A673 (cell line): ENCODE results near the gene MLPH. TPM values are rescaled to one million over a fixed set of nuclear protein-coding genes. Genes with fewer than 3 reads are reported as not detected.

Source experiments
- BruUV-seq: library from RNA; stranded (reverse); fragments of 400-500 nt; replicated peaks from 2 replicates; lab custom pipeline; 2021; lab: Mats Ljungman, UMichigan
- CTCF ChIA-PET: fragments of 300-600 bp; sonication (Branson Sonifier 250); formaldehyde crosslinking; loops from one replicate; lab custom pipeline; 2022; ENCODE audit warnings: antibody characterized with exemption; lab: Charles Lee
- POLR2A ChIA-PET: fragments of 300-600 bp; sonication (Branson Sonifier 250); formaldehyde crosslinking; loops from one replicate; lab custom pipeline; 2022; ENCODE audit warnings: antibody characterized with exemption; ENCODE audit not compliant: low non-redundant PET; lab: Charles Lee
- DNase-seq: peaks from one replicate; pipeline ENCODE4 v3.0.0-alpha.2; 2015; ENCODE audit warnings: low spot score
- H3K27ac ChIP-seq: fragments of 200-600 bp; sonication (generic); 2 replicates; pipeline ENCODE4 v1.5.1; 2016; ENCODE audit warnings: mixed run types, low read depth, mild to moderate bottlenecking, mixed read lengths, antibody characterized with exemption, low read length; ENCODE audit not compliant: poor library complexity, severe bottlenecking
- H3K27me3 ChIP-seq: fragments of 200-600 bp; sonication (generic); replicated peaks from 2 replicates; pipeline ENCODE4 v1.6.1; 2017; ENCODE audit warnings: mixed run types, low read depth, mild to moderate bottlenecking, mixed read lengths, antibody characterized with exemption, low read length; ENCODE audit not compliant: insufficient read depth, poor library complexity
- H3K36me3 ChIP-seq: fragments of 200-600 bp; sonication (generic); 2 replicates; pipeline ENCODE4 v1.6.1; 2016; ENCODE audit warnings: mixed run types, mild to moderate bottlenecking, mixed read lengths, antibody characterized with exemption, low read length; ENCODE audit not compliant: insufficient read depth, poor library complexity, severe bottlenecking
- H3K4me1 ChIP-seq: fragments of 200-600 bp; sonication (generic); 2 replicates; pipeline ENCODE4 v1.6.1; 2017; ENCODE audit warnings: mixed run types, mild to moderate bottlenecking, mixed read lengths, antibody characterized with exemption, low read length; ENCODE audit not compliant: insufficient read depth, poor library complexity, severe bottlenecking
- H3K4me3 ChIP-seq: fragments of 200-600 bp; sonication (generic); 2 replicates; pipeline ENCODE4 v1.5.1; 2016; ENCODE audit warnings: low read depth, mixed run types, mild to moderate bottlenecking, mixed read lengths, low read length; ENCODE audit not compliant: poor library complexity, severe bottlenecking
- H3K9me3 ChIP-seq: fragments of 200-600 bp; sonication (generic); 2 replicates; pipeline ENCODE4 v1.6.1; 2016; ENCODE audit warnings: mixed run types, low read depth, mild to moderate bottlenecking, mixed read lengths, antibody characterized with exemption, low read length; ENCODE audit not compliant: poor library complexity, severe bottlenecking
- EZH2 ChIP-seq: fragments of 200-600 bp; sonication (generic); IDR thresholded peaks from 2 replicates; pipeline ENCODE4 v1.6.1; 2017; ENCODE audit warnings: borderline replicate concordance, low read depth, mild to moderate bottlenecking, mixed read lengths, antibody characterized with exemption, low read length; ENCODE audit not compliant: poor library complexity, severe bottlenecking
- intact Hi-C: fragments of 100-400 bp; cut with micrococcal nuclease; formaldehyde crosslinking; loops from one replicate; pipeline ENCODE4 v1.10.0; 2022; ENCODE audit not compliant: unreplicated experiment
- total RNA-seq: library from RNA; stranded (reverse); gene quantifications from 2 replicates; pipeline ENCODE4 v1.2.3, GENCODE V29; 2021
- TF ChIP-seq, protein P1 (sequence below): fragments of 300-800, 200-600 bp; sonication (generic); conservative IDR thresholded peaks from 2 replicates; pipeline ENCODE4 v1.5.1; 2017; ENCODE audit warnings: low read depth, mild to moderate bottlenecking, antibody characterized with exemption, low read length, moderate library complexity, mixed read lengths

The MLPH gene
- total RNA-seq, 1 experiment from 2014 or later: not detected

DNA sequence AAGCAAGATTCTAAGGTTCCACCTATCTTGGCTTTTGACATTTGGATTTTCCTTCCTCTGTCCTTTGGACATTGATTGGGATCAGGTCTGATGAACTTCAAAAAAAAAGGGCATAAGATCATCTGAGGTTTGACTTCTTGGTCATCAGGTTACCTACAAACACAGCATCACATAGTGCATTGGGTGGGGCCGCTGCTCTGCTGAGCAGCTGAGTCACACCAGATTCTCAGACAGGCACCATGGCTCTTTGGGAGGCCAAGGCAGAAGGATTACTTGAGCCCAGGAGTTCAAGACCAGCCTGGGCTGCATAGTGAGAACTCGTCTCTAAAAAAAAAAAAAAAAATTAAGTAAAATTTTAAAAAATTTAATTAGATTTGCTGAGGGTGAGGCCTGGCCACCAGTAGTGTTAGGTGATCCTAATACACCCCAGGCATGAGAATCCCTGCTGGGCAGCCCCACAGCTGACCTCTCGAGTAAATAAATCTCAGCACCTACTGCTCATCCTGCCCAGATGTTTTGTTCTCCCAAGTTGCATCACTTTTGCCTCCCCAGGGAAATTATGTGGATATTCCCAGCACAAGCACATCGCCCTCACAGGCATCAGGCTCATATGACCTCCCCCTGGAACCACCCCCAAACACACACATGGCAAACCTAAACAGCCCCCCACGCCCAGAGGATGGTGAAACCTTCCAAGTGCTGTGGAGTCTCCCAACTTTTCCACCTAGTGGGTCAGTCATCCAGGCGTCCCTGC is 5.3 kb downstream of the MLPH start:
- intact Hi-C loops: no loop called here
- Histone ChIP-seq H3K27ac (no peak overlapping the region), H3K4me1 (no peaks in the 10 kb centered on the region), H3K36me3 (no peaks in the 10 kb centered on the region), H3K9me3 (peaks cover 11% of the 10 kb centered on the region), H3K4me3 (no peak overlapping the region), H3K27me3 (peaks cover 33% of the 10 kb centered on the region)
- DNase-seq: no peak
- TF ChIP-seq, protein P1, sequence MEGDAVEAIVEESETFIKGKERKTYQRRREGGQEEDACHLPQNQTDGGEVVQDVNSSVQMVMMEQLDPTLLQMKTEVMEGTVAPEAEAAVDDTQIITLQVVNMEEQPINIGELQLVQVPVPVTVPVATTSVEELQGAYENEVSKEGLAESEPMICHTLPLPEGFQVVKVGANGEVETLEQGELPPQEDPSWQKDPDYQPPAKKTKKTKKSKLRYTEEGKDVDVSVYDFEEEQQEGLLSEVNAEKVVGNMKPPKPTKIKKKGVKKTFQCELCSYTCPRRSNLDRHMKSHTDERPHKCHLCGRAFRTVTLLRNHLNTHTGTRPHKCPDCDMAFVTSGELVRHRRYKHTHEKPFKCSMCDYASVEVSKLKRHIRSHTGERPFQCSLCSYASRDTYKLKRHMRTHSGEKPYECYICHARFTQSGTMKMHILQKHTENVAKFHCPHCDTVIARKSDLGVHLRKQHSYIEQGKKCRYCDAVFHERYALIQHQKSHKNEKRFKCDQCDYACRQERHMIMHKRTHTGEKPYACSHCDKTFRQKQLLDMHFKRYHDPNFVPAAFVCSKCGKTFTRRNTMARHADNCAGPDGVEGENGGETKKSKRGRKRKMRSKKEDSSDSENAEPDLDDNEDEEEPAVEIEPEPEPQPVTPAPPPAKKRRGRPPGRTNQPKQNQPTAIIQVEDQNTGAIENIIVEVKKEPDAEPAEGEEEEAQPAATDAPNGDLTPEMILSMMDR: no peak
- no peak for TF ChIP-seq EZH2
- POLR2A ChIA-PET: no interaction called here
- CTCF ChIA-PET: no interaction called here
- BruUV-seq: no TSS peak

DNA sequence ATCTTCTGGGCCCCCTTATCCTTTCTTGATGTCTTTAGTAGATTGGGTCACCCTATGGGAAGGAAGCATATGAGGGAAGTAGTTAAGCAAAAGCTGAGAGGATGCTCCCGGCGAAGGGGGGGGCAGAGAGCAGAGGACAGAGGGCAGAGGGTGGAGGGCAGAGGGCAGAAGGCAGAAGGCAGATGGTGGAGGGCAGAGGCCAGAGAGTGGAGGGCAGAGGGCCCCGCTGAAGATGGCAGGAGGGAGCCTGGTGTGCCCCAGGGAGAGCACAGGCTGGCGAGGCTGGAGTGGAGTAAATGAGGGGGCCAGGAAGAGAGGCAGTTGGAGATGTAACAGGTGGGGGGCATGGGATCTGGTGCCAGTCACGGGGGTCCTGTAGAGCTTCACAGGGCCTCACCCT is 7.0 kb downstream of the MLPH start:
- no peaks in the 10 kb centered on the region for H3K4me1 ChIP-seq
- no peak overlapping the region for H3K4me3 ChIP-seq
- H3K27ac ChIP-seq: no peak overlapping the region
- TF ChIP-seq, protein P1: no peak
- TF ChIP-seq EZH2: no peak
- H3K36me3 ChIP-seq: no peaks in the 10 kb centered on the region
- H3K27me3 ChIP-seq: peaks cover 16% of the 10 kb centered on the region
- BruUV-seq: no TSS peak
- intact Hi-C loops: no loop called here
- CTCF ChIA-PET: no interaction called here
- H3K9me3 ChIP-seq: peaks cover 11% of the 10 kb centered on the region
- POLR2A ChIA-PET: no interaction called here
- no peak for DNase-seq

DNA sequence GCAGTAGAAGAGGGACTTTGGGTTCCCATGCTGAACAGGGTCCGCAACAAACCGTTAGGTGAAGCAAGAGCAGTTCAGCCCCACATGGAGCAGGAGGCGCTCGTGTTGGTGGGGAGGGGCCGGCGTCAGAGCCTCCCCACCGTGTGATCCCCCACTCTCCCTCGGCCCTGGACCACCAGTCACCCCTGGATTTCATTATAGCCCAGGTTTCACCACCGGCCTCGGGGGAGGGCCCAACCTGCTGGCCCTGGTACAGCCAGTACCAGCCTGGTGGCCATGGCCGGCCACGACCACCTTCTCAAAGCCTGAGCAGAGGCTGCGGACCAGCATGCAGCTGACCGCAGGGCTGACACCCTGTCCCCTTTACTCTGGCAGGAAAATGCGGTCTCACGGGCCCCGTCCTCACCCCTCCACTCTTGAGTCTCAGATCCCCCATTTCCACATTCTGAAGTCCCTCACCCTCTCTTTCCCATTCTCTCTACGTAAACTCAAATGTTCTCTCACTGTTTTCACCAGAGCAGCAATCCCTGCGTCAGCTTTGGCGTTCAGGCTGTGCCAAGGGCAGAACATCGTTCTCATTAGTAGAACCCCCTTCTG is 8.6 kb downstream of the MLPH start:
- no TSS peak for BruUV-seq
- Histone ChIP-seq H3K4me3 (no peak overlapping the region), H3K4me1 (no peaks in the 10 kb centered on the region), H3K9me3 (peaks cover 11% of the 10 kb centered on the region), H3K36me3 (no peaks in the 10 kb centered on the region), H3K27me3 (peaks cover 4% of the 10 kb centered on the region), H3K27ac (no peak overlapping the region)
- TF ChIP-seq EZH2: no peak
- TF ChIP-seq, protein P1: no peak
- POLR2A ChIA-PET: no interaction called here
- CTCF ChIA-PET: no interaction called here
- intact Hi-C loops: no loop called here
- DNase-seq: no peak
